Measurements from ENCODE around the gene CDC42BPB.

Gene CDC42BPB

GRCh38 chr14:102925646-102926045, 131.7 kb downstream of the CDC42BPB start:
- Histone ChIP-seq H3K9ac (ENCODE audit: low read depth, low read length) (no peak overlapping the region), H3K9me3 (ENCODE audit: insufficient read depth, low read length, severe bottlenecking) (peaks cover 2% of the 10 kb centered on the region), H2AFZ (ENCODE audit: low read depth, low read length) (no peak overlapping the region), H3K4me2 (ENCODE audit: insufficient read depth, low read length) (no peak overlapping the region), H3K27me3 (ENCODE audit: insufficient read depth, low read length, poor library complexity) (no peaks in the 10 kb centered on the region), H3K36me3 (ENCODE audit: insufficient read depth, low read length) (no peaks in the 10 kb centered on the region), H3K4me3 (ENCODE audit: low read depth in 1 of 2, low read length in 2 of 2) (no peak overlapping the region), H3K79me2 (ENCODE audit: insufficient read depth, low read length) (no peaks in the 10 kb centered on the region), H4K20me1 (ENCODE audit: insufficient read depth, low read length) (no peaks in the 10 kb centered on the region), H3K27ac (ENCODE audit: low read length) (no peak overlapping the region), H3K4me1 (ENCODE audit: insufficient read depth, low read length) (peaks cover 16% of the 10 kb centered on the region)
- TF ChIP-seq EZH2 (IDR thresholded peaks at IDR 0.05; ENCODE audit: borderline replicate concordance, low read depth, low read length, severe bottlenecking): no peak
- TF ChIP-seq CTCF (IDR thresholded peaks at IDR 0.05; ENCODE audit: borderline replicate concordance, extremely low read depth, low read length, poor library complexity, severe bottlenecking): no peak
- ATAC-seq (ENCODE audit: insufficient read depth, low read depth) (no peak), DNase-seq (no peak)

GRCh38 chr14:102924632-102925588, 132.4 kb downstream of the CDC42BPB start:
- no peaks in the 10 kb centered on the region for H4K20me1 ChIP-seq (ENCODE audit: insufficient read depth, low read length)
- no peak overlapping the region for H3K4me2 ChIP-seq (ENCODE audit: insufficient read depth, low read length)
- no peaks in the 10 kb centered on the region for H3K27me3 ChIP-seq (ENCODE audit: insufficient read depth, low read length, poor library complexity)
- H3K27ac ChIP-seq (ENCODE audit: low read length): no peak overlapping the region
- H3K79me2 ChIP-seq (ENCODE audit: insufficient read depth, low read length): no peaks in the 10 kb centered on the region
- DNase-seq (no peak), ATAC-seq (ENCODE audit: insufficient read depth, low read depth) (no peak)
- TF ChIP-seq EZH2 (IDR thresholded peaks at IDR 0.05; ENCODE audit: borderline replicate concordance, low read depth, low read length, severe bottlenecking): no peak
- TF ChIP-seq CTCF (IDR thresholded peaks at IDR 0.05; ENCODE audit: borderline replicate concordance, extremely low read depth, low read length, poor library complexity, severe bottlenecking): no peak
- H3K9ac ChIP-seq (ENCODE audit: low read depth, low read length): no peak overlapping the region
- H3K4me1 ChIP-seq (ENCODE audit: insufficient read depth, low read length): peaks cover 16% of the 10 kb centered on the region
- H3K4me3 ChIP-seq (ENCODE audit: low read depth in 1 of 2, low read length in 2 of 2): no peak overlapping the region
- H3K9me3 ChIP-seq (ENCODE audit: insufficient read depth, low read length, severe bottlenecking): peaks cover 7% of the 10 kb centered on the region
- H2AFZ ChIP-seq (ENCODE audit: low read depth, low read length): no peak overlapping the region
- H3K36me3 ChIP-seq (ENCODE audit: insufficient read depth, low read length): no peaks in the 10 kb centered on the region

GRCh38 chr14:102923925-102924486, 133.3 kb downstream of the CDC42BPB start:
- Histone ChIP-seq H3K4me1 (ENCODE audit: insufficient read depth, low read length) (peaks cover 11% of the 10 kb centered on the region), H3K9me3 (ENCODE audit: insufficient read depth, low read length, severe bottlenecking) (peaks cover 7% of the 10 kb centered on the region), H3K4me2 (ENCODE audit: insufficient read depth, low read length) (no peak overlapping the region), H4K20me1 (ENCODE audit: insufficient read depth, low read length) (no peaks in the 10 kb centered on the region), H3K27me3 (ENCODE audit: insufficient read depth, low read length, poor library complexity) (no peaks in the 10 kb centered on the region), H3K4me3 (ENCODE audit: low read depth in 1 of 2, low read length in 2 of 2) (no peak overlapping the region), H3K9ac (ENCODE audit: low read depth, low read length) (no peak overlapping the region), H2AFZ (ENCODE audit: low read depth, low read length) (no peak overlapping the region), H3K27ac (ENCODE audit: low read length) (no peak overlapping the region), H3K36me3 (ENCODE audit: insufficient read depth, low read length) (no peaks in the 10 kb centered on the region), H3K79me2 (ENCODE audit: insufficient read depth, low read length) (no peaks in the 10 kb centered on the region)
- ATAC-seq (ENCODE audit: insufficient read depth, low read depth): no peak
- TF ChIP-seq CTCF (IDR thresholded peaks at IDR 0.05; ENCODE audit: borderline replicate concordance, extremely low read depth, low read length, poor library complexity, severe bottlenecking): no peak
- TF ChIP-seq EZH2 (IDR thresholded peaks at IDR 0.05; ENCODE audit: borderline replicate concordance, low read depth, low read length, severe bottlenecking): no peak
- no peak for DNase-seq

All from DND-41 (cell line).